M059J (cell line): ENCODE measurements around the gene MXRA7. TPM values are rescaled to one million over a fixed set of nuclear protein-coding genes. Genes with fewer than 3 reads are reported as not detected.
A peak's percentile ranks its signal among the peaks of the same experiment; 100 is the strongest.
"Not testable (repeated sequence)": the region's sequence is repeated elsewhere in the genome, so short reads cannot be mapped to it uniquely, and the experiment has no call there.

ENCODE experiments used
- DNase-seq: peaks from one replicate; pipeline ENCODE4 v3.0.0-alpha.2; 2012; ENCODE audit warnings: low read depth
- total RNA-seq: library from RNA; depleted of rRNA; stranded (reverse); fragments of >200 nt; shearing (Covaris generic); gene quantifications from 2 replicates; pipeline ENCODE4 v1.2.3, GENCODE V29; 2014; rRNA removed

MXRA7 gene
- total RNA-seq, 1 experiment from 2014 or later, result 142 TPM

- no peak for DNase-seq
Measured at GRCh38 chr17:76643553-76644148, 67.1 kb downstream of the MXRA7 start, which contains the start of gene ST6GALNAC1. Gene ST6GALNAC1, minus strand, starts transcription at chr17:76643757. Its CDS starts 119 bp downstream, at chr17:76643638.

- no peak for DNase-seq
Measured at GRCh38 chr17:76642994-76643393, 67.8 kb downstream of the MXRA7 start.

GRCh38 chr17:76642032-76642561, 68.7 kb downstream of the MXRA7 start:
- no peak for DNase-seq

GRCh38 chr17:76641501-76641900, 69.3 kb downstream of the MXRA7 start:
- no peak for DNase-seq

GRCh38 chr17:76640550-76641380, 70.0 kb downstream of the MXRA7 start:
- DNase-seq, result no peak

GRCh38 chr17:76638263-76638662, 72.5 kb downstream of the MXRA7 start:
- DNase-seq, result no peak

- not testable (repeated sequence) for DNase-seq
Measured at GRCh38 chr17:76636486-76637206, 74.1 kb downstream of the MXRA7 start.

- DNase-seq, result no peak
Measured at GRCh38 chr17:76635659-76636360, 75.0 kb downstream of the MXRA7 start.

GRCh38 chr17:76635039-76635438, 75.7 kb downstream of the MXRA7 start:
- DNase-seq, result peak; percentile 12

GRCh38 chr17:76633628-76634328, 77.0 kb downstream of the MXRA7 start:
- DNase-seq, result no peak

GRCh38 chr17:76631821-76632565, 78.8 kb downstream of the MXRA7 start:
- DNase-seq, result no peak

- DNase-seq, result no peak
Measured at GRCh38 chr17:76630151-76630550, 80.6 kb downstream of the MXRA7 start.

Other genes with a start within 250 kb of the MXRA7 start
- gene AANAT, start 243.4 kb downstream of the MXRA7 start, total RNA-seq, result not detected in 2 replicates
- gene RHBDF2, start 209.5 kb downstream of the MXRA7 start, total RNA-seq, result 18.1 and 23.2 TPM in 2 replicates
- 0.62 TPM in 1 of 2 replicates, not detected in the other for gene CYGB, start 173.3 kb downstream of the MXRA7 start, total RNA-seq
- gene PRCD, start 170.9 kb downstream of the MXRA7 start, total RNA-seq, result 0.02 and 1.4 TPM in 2 replicates
- 2.1 and 5.9 TPM in 2 replicates for gene ST6GALNAC2, start 125.1 kb downstream of the MXRA7 start, total RNA-seq
- gene ST6GALNAC1, start 67.2 kb downstream of the MXRA7 start, total RNA-seq, result not detected in 2 replicates
- gene JMJD6, start 15.6 kb upstream of the MXRA7 start, total RNA-seq, result 28.6 and 40.5 TPM in 2 replicates
- 41.0 and 60.8 TPM in 2 replicates for gene METTL23, start 15.9 kb upstream of the MXRA7 start, total RNA-seq
- 225 and 289 TPM in 2 replicates for gene SRSF2, start 26.4 kb upstream of the MXRA7 start, total RNA-seq
- 15.8 and 16.4 TPM in 2 replicates for gene MFSD11, start 27.2 kb upstream of the MXRA7 start, total RNA-seq
- gene MGAT5B, start 157.4 kb upstream of the MXRA7 start, total RNA-seq, result 6.5 and 11.8 TPM in 2 replicates